ENCODE results near the gene L1TD1. TPM values are rescaled to one million over a fixed set of nuclear protein-coding genes. Genes with fewer than 3 reads are reported as not detected.
A peak's percentile ranks its signal among the peaks of the same experiment; 100 is the strongest.

Gene L1TD1
- total and polyA plus RNA-seq, 2 of the 13 experiments (the other 11 are each of a cell fraction or from before 2014, with no cell fraction given) = not detected

DNA sequence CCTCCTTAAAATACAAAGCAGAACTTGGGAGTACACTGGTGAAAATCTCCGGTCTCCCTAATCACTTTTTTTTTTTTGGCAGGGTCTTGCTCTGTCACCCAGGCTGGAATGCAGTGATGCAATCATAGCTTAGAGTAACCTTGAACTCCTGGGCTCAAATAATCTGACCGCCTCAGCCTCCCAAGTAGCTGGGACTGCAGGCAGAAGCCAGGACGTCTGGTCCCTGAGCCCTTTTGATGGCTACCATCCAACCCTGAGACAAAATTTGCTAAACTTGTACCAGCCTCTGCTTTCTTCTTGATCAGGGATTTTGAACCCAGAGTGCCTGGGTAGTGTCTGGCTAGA lies 4.1 kb downstream of the L1TD1 start (continued):
- TF ChIP-seq, protein P1, sequence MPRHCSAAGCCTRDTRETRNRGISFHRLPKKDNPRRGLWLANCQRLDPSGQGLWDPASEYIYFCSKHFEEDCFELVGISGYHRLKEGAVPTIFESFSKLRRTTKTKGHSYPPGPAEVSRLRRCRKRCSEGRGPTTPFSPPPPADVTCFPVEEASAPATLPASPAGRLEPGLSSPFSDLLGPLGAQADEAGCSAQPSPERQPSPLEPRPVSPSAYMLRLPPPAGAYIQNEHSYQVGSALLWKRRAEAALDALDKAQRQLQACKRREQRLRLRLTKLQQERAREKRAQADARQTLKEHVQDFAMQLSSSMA (CRISPR knock-in tag; IDR thresholded peaks at IDR 0.05) = no peak
- TF ChIP-seq, protein P2, sequence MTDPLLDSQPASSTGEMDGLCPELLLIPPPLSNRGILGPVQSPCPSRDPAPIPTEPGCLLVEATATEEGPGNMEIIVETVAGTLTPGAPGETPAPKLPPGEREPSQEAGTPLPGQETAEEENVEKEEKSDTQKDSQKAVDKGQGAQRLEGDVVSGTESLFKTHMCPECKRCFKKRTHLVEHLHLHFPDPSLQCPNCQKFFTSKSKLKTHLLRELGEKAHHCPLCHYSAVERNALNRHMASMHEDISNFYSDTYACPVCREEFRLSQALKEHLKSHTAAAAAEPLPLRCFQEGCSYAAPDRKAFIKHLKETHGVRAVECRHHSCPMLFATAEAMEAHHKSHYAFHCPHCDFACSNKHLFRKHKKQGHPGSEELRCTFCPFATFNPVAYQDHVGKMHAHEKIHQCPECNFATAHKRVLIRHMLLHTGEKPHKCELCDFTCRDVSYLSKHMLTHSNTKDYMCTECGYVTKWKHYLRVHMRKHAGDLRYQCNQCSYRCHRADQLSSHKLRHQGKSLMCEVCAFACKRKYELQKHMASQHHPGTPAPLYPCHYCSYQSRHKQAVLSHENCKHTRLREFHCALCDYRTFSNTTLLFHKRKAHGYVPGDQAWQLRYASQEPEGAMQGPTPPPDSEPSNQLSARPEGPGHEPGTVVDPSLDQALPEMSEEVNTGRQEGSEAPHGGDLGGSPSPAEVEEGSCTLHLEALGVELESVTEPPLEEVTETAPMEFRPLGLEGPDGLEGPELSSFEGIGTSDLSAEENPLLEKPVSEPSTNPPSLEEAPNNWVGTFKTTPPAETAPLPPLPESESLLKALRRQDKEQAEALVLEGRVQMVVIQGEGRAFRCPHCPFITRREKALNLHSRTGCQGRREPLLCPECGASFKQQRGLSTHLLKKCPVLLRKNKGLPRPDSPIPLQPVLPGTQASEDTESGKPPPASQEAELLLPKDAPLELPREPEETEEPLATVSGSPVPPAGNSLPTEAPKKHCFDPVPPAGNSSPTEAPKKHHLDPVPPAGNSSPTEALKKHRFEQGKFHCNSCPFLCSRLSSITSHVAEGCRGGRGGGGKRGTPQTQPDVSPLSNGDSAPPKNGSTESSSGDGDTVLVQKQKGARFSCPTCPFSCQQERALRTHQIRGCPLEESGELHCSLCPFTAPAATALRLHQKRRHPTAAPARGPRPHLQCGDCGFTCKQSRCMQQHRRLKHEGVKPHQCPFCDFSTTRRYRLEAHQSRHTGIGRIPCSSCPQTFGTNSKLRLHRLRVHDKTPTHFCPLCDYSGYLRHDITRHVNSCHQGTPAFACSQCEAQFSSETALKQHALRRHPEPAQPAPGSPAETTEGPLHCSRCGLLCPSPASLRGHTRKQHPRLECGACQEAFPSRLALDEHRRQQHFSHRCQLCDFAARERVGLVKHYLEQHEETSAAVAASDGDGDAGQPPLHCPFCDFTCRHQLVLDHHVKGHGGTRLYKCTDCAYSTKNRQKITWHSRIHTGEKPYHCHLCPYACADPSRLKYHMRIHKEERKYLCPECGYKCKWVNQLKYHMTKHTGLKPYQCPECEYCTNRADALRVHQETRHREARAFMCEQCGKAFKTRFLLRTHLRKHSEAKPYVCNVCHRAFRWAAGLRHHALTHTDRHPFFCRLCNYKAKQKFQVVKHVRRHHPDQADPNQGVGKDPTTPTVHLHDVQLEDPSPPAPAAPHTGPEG (CRISPR knock-in tag; IDR thresholded peaks at IDR 0.05) = no peak
- no peak for TF ChIP-seq POLR2AphosphoS5 (IDR thresholded peaks at IDR 0.05; ENCODE audit: low read depth, low read length)
- TF ChIP-seq RBAK (CRISPR knock-in tag; IDR thresholded peaks at IDR 0.05) = no peak
- TF ChIP-seq ZZZ3 (CRISPR knock-in tag; IDR thresholded peaks at IDR 0.05; ENCODE audit: borderline replicate concordance) = no peak
- no peak for TF ChIP-seq ZNF224 (CRISPR knock-in tag; IDR thresholded peaks at IDR 0.05)
- TF ChIP-seq SAP130 (CRISPR knock-in tag; IDR thresholded peaks at IDR 0.05; ENCODE audit: low read depth) = peak; percentile 49
- TF ChIP-seq, protein P3, sequence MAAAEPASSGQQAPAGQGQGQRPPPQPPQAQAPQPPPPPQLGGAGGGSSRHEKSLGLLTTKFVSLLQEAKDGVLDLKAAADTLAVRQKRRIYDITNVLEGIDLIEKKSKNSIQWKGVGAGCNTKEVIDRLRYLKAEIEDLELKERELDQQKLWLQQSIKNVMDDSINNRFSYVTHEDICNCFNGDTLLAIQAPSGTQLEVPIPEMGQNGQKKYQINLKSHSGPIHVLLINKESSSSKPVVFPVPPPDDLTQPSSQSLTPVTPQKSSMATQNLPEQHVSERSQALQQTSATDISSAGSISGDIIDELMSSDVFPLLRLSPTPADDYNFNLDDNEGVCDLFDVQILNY (CRISPR knock-in tag; conservative IDR thresholded peaks at IDR 0.05) = no peak
- TF ChIP-seq, protein P4, sequence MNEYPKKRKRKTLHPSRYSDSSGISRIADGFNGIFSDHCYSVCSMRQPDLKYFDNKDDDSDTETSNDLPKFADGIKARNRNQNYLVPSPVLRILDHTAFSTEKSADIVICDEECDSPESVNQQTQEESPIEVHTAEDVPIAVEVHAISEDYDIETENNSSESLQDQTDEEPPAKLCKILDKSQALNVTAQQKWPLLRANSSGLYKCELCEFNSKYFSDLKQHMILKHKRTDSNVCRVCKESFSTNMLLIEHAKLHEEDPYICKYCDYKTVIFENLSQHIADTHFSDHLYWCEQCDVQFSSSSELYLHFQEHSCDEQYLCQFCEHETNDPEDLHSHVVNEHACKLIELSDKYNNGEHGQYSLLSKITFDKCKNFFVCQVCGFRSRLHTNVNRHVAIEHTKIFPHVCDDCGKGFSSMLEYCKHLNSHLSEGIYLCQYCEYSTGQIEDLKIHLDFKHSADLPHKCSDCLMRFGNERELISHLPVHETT (CRISPR knock-in tag; conservative IDR thresholded peaks at IDR 0.05) = no peak
- TF ChIP-seq NONO (IDR thresholded peaks at IDR 0.05) = no peak
- TF ChIP-seq NONO (CRISPR knock-in tag; conservative IDR thresholded peaks at IDR 0.05) = no peak
- no peak for TF ChIP-seq ZNF350 (CRISPR knock-in tag; IDR thresholded peaks at IDR 0.05; ENCODE audit: borderline replicate concordance, low read depth)
- TF ChIP-seq, protein P5, sequence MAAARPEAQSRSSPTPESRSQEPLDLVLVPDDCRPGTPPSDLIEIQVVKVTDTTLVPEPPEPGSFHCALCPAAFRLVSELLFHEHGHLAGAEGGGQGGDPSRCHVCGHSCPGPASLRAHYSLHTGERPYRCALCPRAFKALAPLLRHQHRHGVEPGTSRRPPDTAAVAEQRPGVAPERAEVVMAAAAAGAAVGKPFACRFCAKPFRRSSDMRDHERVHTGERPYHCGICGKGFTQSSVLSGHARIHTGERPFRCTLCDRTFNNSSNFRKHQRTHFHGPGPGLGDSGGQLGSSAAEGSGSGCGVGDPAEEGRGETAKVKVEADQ (CRISPR knock-in tag; IDR thresholded peaks at IDR 0.05; ENCODE audit: borderline replicate concordance) = no peak
- TF ChIP-seq, protein P6, sequence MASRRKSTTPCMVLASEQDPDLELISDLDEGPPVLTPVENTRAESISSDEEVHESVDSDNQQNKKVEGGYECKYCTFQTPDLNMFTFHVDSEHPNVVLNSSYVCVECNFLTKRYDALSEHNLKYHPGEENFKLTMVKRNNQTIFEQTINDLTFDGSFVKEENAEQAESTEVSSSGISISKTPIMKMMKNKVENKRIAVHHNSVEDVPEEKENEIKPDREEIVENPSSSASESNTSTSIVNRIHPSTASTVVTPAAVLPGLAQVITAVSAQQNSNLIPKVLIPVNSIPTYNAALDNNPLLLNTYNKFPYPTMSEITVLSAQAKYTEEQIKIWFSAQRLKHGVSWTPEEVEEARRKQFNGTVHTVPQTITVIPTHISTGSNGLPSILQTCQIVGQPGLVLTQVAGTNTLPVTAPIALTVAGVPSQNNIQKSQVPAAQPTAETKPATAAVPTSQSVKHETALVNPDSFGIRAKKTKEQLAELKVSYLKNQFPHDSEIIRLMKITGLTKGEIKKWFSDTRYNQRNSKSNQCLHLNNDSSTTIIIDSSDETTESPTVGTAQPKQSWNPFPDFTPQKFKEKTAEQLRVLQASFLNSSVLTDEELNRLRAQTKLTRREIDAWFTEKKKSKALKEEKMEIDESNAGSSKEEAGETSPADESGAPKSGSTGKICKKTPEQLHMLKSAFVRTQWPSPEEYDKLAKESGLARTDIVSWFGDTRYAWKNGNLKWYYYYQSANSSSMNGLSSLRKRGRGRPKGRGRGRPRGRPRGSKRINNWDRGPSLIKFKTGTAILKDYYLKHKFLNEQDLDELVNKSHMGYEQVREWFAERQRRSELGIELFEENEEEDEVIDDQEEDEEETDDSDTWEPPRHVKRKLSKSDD (CRISPR knock-in tag; IDR thresholded peaks at IDR 0.05; ENCODE audit: low read depth) = no peak
- TF ChIP-seq, protein P7, sequence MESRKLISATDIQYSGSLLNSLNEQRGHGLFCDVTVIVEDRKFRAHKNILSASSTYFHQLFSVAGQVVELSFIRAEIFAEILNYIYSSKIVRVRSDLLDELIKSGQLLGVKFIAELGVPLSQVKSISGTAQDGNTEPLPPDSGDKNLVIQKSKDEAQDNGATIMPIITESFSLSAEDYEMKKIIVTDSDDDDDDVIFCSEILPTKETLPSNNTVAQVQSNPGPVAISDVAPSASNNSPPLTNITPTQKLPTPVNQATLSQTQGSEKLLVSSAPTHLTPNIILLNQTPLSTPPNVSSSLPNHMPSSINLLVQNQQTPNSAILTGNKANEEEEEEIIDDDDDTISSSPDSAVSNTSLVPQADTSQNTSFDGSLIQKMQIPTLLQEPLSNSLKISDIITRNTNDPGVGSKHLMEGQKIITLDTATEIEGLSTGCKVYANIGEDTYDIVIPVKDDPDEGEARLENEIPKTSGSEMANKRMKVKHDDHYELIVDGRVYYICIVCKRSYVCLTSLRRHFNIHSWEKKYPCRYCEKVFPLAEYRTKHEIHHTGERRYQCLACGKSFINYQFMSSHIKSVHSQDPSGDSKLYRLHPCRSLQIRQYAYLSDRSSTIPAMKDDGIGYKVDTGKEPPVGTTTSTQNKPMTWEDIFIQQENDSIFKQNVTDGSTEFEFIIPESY (CRISPR knock-in tag; IDR thresholded peaks at IDR 0.05) = no peak
- no peak for TF ChIP-seq FOXM1 (CRISPR knock-in tag; IDR thresholded peaks at IDR 0.05)
